GM21526 (cell line): ENCODE results near the gene APBB1IP.
A peak's percentile ranks its signal among the peaks of the same experiment; 100 is the strongest.
"Not testable (repeated sequence)": the region's sequence is repeated elsewhere in the genome, so short reads cannot be mapped to it uniquely, and the experiment has no call there.

Experiments used
- ATAC-seq: cut with Tn5 transposase; IDR thresholded peaks from one replicate; pipeline ENCODE4 v1.9.1; 2021; ENCODE audit warnings: moderate library complexity; ENCODE audit not compliant: unreplicated experiment, low FRiP score

The APBB1IP gene

DNA sequence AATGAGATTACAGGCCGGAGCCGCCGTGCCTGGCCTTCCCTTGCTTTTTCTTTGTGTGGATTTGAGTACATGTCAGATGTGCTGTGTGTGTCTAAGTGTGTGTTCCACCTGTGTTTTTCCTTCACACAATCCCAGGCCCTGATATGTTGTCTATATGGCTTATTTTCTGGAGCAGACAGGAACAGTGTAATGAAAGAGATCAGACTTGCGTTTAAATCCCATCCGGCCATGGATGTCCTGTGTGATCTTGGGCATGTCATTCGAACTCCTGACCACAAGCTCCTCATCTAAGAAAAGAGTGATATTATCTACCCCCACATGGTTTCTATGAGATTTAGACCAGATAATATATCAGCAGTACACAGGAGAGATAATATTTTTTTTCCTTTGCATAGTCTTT lies 37.2 kb downstream of the APBB1IP start:
- ATAC-seq = no peak

- no peak for ATAC-seq
Observed at GRCh38 chr10:26477501-26477900, 39.4 kb downstream of the APBB1IP start.

DNA sequence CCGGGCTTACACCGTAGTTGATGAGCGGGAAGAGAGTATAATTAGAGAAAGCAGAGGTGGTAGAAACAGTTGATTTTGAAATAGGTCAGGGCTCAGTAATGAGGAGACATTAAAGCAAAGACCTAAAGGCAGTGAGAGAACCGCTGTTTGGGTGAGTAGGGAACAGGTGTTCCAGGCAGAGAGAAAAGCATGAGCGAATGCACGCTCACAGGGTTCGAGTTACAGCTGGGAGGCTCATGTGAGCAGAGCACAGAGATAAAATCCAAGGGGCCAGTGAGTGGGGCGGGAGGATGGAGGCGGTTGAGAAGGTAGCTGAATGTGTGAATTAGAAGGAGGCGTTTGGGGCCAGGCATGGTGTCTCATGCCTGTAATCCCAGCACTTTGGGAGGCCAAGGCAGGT lies 39.9 kb downstream of the APBB1IP start:
- ATAC-seq = no peak

DNA sequence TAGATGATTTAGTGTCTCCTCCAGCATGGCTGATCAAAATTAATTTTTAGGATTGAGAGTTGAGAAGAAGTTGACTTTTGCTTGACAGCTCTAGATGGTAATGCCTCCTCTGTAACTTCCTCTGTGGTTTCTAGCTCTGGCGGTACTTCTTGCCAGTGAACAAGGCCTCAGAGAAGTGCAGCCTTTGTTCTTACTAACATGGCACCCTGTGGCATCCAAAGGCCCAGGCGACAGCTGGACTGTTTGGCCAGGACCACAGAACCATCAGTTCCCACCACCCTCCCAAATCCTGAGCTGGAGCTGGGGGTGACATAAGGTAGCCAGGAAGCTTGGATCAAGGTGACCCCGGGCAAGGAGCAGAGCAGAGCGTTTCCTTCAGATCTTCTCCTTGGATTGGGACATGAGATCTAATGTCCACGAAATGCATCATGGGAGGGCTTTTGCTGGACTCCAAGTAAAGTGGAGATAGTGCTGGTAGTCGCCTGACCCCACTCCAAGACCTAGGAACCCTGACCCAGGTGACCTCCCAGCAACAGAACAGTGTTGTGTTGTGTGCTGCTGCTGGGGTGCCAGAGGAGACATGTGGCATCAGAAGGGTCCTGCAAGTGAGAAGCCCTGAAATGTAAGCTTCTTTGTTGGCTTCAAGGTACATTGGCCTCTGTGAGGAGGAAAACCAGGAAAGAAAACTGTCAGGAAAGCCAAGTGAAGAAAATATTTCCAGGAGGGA lies 41.8 kb downstream of the APBB1IP start:
- ATAC-seq = no peak

- ATAC-seq = no peak
Observed at GRCh38 chr10:26481315-26481692, 43.2 kb downstream of the APBB1IP start.

GRCh38 chr10:26481914-26482550 lies 43.9 kb downstream of the APBB1IP start:
- peak; percentile 46 for ATAC-seq

DNA sequence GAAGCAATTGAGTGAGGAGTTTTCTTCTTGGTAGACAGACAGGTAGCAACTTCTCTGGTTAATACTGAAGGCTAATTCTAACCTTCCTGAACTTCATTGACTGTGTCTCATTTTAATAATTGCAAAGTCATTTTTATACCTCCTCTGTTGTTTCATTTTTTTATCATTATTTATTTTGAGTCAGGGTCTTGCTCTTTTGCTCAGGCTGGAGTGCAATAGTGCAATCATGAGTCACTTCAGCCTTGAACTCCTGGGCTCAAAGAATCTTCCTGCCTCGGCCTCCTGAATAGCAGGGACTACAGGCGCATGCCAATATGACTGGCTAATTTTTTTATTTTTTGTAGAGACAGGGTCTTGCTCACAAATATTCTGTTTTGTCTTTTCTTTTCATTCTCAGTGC lies 45.4 kb downstream of the APBB1IP start:
- no peak for ATAC-seq

GRCh38 chr10:26485150-26485941 lies 47.2 kb downstream of the APBB1IP start:
- ATAC-seq = no peak

GRCh38 chr10:26486304-26486703 lies 48.2 kb downstream of the APBB1IP start:
- no peak for ATAC-seq

DNA sequence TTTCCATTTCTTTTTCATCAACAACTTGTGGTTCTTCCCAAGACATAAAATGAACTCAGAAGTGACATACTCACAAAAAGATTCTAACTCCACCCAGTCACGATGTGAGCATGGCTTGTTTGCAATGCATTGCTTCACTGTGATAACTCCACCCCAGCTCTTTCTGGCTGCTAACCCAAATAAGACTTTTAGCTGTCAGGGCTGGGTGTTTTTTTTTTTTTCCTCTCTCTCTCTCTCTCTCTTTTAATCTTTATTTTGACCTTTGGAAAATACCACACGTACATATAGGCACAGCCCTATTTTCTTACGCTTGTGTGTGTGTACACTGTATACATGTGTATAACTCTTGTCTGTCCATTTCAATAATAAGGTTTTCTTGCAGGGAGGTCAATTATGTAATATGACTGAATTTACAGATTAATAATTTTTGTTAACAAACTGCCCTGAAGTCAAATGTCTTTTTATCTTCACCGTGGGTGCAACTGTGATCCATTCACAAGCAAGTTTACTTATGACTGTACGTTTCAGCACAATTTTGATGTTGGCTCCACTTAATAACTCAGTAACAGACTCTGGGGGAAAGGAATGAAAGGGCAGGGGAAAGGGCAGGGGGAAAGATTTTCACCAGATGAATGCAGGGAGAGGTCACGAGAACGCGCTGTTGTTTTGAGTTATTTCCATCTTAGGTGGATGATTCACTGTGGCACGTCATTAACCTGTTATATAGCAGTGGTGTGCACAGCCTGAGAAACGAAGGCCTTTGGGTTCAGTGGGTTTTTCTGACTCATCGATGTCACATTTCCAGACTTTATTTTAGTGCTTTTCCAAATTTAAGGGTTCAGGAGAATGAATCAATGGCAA lies 49.1 kb downstream of the APBB1IP start:
- peak; percentile 70 for ATAC-seq

DNA sequence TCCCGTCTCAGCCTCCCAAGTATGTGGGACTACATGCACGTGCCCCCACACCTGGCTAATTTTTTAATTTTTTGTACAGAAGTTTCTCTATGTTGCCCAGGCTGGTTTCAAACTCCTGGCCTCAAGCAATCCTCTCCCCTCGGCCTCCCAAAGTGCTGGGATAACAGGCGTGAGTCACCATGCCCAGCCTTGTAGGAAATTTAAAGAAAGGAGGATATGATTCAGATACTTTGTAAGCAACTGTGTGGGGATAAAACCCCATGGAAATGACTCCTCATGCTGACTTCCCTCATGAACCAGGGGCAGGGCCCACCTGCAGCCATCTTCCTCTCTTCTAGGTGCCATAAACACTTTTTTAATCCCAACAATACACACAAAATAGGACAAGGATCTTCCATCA lies 50.2 kb downstream of the APBB1IP start:
- ATAC-seq = no peak

GRCh38 chr10:26489081-26489480 lies 50.9 kb downstream of the APBB1IP start:
- ATAC-seq = no peak

DNA sequence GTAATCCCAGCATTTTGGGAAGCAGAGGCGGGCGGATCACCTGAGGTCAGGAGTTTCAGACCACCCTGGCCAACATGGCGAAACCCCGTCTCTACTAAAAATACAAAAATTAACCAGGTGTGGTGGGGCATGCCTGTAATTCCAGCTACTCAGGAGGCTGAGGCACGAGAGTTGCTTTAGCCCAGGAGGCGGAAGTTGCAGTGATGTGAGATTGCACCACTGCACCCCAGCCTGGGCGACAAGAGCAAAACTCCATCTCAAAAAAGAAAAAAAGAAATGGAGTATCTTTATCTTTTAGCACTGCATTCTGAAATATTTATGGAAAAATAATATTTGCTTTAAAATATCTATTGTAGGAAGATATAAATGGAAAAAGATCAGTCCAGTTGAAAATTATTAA lies 52.2 kb downstream of the APBB1IP start:
- ATAC-seq = not testable (repeated sequence)

DNA sequence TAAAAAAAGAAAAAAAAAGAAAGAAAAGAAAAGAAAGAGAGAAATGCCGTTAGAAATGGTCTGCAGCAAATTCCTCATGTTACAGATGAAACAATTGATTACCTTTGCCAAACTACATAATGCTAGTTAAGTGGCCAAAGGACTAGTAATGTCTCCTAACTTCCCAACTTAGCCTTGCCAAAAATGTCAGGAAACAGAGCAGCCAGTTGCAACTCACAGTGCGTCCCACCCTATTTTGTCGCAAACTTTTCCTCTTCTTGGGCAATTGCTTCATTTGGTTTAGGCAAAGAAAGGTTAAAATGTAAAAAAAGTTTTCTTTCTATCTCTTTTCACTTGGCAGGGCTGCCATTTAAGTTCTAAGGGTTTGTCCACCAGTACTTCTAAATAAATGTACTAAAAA lies 53.1 kb downstream of the APBB1IP start:
- ATAC-seq = no peak

- no peak for ATAC-seq
Observed at GRCh38 chr10:26491934-26492333, 53.8 kb downstream of the APBB1IP start.

DNA sequence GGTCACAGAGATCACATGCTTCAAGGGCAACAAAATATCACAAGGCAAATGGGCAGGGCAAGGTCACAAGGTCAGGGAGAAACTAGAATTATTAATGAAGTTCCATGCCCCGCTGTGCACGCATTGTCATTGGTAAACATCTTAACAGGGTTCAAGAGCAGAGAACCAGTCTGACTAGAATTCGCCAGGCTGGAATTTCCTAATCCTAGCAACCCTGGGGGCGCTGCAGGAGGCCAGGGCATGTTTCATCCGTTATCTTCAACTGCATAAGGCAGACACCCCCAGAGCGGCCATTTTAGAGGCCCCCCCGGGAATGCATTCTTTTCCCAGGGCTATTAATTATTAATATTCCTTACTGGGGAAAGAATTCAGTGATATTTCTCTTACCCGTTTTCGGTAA lies 54.6 kb downstream of the APBB1IP start:
- ATAC-seq = not testable (repeated sequence)

DNA sequence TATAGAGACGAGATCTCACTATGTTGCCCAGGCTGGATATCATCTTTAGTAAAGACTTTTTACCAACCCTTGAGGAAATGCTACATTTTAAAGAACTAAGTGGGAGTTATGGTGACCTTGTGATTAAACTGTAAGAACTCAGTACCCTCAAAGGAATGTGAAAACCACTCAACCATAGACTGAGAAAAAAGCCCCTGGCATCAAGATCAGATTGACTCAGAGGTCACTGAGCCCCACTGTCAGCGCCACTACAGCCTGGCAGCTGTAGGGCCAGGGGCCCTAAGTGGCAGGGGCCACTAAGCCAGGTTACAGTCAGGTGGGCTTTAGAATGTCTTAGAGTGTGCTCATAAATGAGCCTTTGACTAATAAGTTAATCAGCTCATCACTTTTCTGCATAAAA lies 55.9 kb downstream of the APBB1IP start:
- ATAC-seq = no peak

GRCh38 chr10:26499426-26499825 lies 61.3 kb downstream of the APBB1IP start:
- ATAC-seq = no peak

- no peak for ATAC-seq
Observed at GRCh38 chr10:26502986-26503385, 64.8 kb downstream of the APBB1IP start.

GRCh38 chr10:26503911-26504310 lies 65.8 kb downstream of the APBB1IP start:
- ATAC-seq = no peak

DNA sequence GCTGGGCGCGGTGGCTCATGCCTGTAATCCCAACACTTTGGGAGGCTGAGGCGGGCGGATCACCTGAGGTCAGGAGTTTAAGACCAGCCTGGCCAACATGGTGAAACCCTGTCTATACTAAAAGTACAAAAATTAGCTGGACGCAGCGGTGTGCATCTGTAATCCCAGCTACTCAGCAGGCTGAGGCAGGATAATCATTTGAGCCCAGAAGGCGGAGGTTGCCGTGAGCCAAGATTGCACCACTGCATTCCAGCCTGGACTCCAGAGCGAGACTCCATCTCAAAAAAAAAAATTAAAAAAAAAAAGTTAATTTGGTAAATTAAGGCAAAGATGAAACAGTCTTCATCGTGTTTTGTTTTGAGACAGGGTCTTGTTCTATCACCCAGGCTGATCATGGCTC lies 66.3 kb downstream of the APBB1IP start:
- not testable (repeated sequence) for ATAC-seq
